Fibroblast of mammary gland (primary cell): ENCODE measurements around the gene TMEM170A.

ENCODE experiments used
- DNase-seq: peaks from one replicate; pipeline ENCODE4 v3.0.0-alpha.2; 2010; ENCODE audit warnings: low read depth
- H3K4me3 ChIP-seq: 2 replicates; pipeline ENCODE4 v1.5.1; 2011; ENCODE audit warnings: low read depth, mild to moderate bottlenecking, low read length, moderate library complexity; ENCODE audit not compliant: control insufficient read depth
- TF ChIP-seq, protein P1 (sequence below): conservative IDR thresholded peaks from 2 replicates; pipeline ENCODE4 v1.5.1; 2011; ENCODE audit warnings: low read depth, low read length, inconsistent platforms; ENCODE audit not compliant: control insufficient read depth, insufficient read depth

Gene TMEM170A

DNA sequence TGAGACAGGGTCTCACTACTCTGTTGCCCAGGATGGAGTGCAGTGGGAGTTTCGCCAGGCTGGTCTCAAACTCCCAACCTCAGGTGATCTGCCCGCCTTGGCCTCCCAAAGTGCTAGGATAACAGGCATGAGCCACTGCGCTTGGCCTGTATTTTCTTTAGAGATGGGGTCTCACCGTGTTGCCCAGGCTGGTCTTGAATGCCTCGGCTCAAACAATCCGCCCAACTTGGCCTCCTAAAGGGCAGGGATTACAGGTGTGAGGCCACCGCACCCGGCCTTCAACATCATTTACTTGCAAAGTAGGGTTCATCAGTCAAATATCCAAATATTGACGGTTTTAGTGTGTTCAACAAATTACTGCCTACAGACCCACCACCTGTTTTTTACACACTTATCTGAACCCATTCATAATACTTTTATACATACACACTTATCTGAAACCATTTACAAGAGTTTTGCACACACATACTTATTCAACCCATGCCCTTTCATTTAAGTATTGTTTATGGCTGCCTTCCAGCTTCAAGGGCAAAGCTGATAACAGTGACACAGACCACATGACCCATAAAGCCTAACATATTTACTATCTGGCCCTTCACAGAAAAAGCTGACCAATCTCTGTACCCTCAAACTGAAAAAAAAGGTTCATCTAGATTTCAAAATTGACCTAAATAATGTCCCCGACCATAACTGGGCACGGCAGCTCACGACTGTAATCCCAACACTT, 11.9 kb downstream of the TMEM170A start:
- TF ChIP-seq, protein P1, sequence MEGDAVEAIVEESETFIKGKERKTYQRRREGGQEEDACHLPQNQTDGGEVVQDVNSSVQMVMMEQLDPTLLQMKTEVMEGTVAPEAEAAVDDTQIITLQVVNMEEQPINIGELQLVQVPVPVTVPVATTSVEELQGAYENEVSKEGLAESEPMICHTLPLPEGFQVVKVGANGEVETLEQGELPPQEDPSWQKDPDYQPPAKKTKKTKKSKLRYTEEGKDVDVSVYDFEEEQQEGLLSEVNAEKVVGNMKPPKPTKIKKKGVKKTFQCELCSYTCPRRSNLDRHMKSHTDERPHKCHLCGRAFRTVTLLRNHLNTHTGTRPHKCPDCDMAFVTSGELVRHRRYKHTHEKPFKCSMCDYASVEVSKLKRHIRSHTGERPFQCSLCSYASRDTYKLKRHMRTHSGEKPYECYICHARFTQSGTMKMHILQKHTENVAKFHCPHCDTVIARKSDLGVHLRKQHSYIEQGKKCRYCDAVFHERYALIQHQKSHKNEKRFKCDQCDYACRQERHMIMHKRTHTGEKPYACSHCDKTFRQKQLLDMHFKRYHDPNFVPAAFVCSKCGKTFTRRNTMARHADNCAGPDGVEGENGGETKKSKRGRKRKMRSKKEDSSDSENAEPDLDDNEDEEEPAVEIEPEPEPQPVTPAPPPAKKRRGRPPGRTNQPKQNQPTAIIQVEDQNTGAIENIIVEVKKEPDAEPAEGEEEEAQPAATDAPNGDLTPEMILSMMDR, result no peak
- no peak for DNase-seq
- no peak overlapping the region for H3K4me3 ChIP-seq

DNA sequence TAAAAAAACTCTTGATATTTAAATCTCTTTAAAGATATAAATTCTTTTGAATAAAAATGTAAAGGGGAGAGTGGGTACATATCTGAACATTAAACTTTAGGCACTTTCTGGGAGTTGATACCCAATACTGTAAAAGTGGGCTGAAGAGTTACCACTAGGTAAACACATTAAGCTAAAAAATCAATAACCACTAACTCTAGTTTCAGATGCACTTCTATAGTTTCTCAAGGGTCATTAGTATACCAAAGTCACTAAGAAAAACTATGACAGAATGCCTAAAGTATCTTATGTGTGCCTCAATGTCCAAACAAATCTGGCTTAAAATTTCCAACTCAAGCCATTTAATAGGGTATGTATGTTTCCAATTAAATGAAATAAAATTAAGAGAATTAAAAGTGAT, 18.1 kb downstream of the TMEM170A start:
- TF ChIP-seq, protein P1, result no peak

DNA sequence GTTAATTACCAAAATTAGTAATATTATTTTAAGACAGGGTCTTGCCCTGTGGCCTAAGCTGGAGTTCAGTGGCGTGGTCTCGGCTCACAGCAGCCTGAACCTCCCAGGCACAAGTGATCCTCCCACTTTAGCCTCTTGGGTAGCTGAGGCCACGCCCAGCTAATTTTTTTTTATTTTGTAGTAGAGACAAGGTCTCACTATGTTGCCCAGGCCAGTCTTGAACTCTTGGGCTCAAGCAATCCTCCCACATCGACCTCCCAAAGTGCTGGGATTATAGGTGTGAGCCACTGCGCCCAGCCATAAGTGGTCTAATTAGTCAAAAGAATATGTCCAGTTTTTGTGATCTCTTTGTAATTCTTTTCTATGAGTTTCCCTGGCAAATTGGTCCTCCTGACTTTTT, 19.2 kb downstream of the TMEM170A start:
- TF ChIP-seq, protein P1, result no peak
- DNase-seq, result no peak
- H3K4me3 ChIP-seq, result no peak overlapping the region

More for the DNA sequence above, 18.1 kb downstream of the TMEM170A start:
- no peak overlapping the region for H3K4me3 ChIP-seq
- no peak for DNase-seq

DNA sequence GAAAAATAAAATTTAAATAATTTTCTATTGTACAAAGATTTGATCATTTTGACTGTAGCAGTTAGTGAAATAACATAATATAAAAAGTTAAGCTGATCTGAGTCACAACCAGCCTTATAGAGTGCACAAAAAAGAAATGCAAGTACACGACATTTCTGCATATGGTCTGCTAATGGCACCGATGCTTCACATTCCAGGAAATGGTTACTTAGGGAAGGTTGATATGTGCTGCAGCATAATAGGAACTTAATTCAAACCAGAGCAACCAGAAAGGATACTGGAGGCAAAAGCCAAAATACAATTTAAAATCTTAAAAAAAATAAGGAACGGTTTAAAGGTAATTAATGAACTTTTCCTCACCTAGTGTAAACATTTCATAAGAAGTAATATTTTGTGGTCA, 21.2 kb downstream of the TMEM170A start:
- peak; percentile 44 for DNase-seq

DNA sequence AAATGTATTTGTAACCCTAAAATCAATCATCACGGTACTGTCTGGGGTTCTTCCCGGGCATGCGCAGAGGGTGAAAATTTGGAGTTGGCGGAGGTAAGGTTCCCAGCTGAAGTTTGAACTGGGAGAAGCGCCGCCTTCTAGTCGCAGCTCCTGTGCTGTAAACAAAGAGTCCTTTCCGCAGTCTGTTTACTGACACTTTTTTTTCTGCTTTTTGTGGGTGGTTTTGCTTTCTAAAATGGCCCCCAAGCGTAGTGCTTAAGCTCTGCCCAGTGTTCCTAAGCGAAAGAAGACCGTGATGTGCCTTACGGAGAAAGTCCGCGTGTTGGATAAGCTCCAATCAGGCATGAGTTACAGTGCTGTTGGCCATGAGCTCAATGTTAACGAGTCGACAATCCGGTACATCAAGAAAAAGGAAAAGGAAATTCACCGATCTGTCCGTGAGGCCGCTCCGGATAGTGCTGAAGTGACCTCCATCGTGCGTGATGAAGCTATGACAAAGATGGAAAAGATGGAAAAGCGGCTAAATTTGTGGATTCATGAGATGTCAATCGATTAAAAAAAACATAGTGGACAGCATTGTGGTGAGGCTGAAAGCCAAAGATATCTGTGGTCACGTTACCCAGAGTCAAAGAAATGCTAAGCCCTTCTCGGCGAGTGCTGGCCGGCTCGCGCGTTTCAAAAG, 30.6 kb downstream of the TMEM170A start:
- peak; percentile 97 for DNase-seq
- TF ChIP-seq, protein P1, result no peak
- peak overlapping the region; percentile 84 for H3K4me3 ChIP-seq

More for the DNA sequence above, 21.2 kb downstream of the TMEM170A start:
- no peak overlapping the region for H3K4me3 ChIP-seq
- TF ChIP-seq, protein P1, result no peak

DNA sequence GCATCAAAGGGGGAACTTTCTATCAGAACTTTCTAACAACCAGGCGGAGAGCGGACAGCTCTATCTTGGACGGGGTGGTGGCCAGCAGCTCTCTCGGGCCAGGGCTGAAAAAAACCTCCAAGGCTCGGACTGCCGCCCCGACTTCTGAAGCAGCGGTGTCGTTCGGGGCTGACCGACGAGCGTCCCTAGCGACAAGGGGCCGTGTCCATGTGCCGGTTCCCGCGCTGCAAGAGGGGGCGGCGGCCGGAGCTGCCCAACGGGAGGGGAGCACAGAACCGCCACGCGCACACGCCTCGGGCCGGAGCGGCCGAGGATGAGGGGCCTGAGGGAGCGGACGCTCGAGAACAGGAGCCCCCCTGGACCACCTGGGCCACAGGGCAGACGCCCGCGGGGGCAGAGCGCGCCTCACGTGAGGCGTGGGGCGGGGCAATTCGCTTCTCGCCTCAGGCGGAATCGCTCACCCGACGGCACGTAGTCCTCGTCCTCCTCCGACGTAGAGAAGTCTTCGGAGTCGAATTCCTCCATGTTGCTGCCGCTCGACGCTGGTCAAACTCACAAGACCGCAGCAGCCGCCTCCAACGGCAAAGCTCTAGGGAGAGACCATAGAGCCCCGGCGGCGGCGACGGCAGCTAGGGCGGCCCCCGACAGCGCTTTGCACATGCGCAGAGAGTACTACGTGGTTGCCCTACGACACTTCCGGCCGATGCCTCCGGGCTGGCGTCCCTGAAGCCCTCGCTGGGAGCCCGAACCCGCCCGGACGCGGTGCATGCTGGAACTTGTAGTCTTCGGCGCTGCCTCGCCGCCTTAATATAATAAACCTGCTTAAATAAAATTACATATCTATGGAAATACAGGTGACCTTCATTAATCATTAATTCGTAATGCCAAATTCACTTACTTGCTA, 31.4 kb downstream of the TMEM170A start, which contains the start of gene CFDP1:
Gene CFDP1 (minus strand): TSS at position 676 of the 904 bp plus-strand sequence. CDS start 151 bp downstream, at position 525.
- DNase-seq, result peak; percentile 91
- TF ChIP-seq, protein P1, result no peak
- peak within 1 kb of the TSS; percentile 84 for H3K4me3 ChIP-seq
